ENCODE results near the gene UBC. TPM values are rescaled to one million over a fixed set of nuclear protein-coding genes. Genes with fewer than 3 reads are reported as not detected.

Gene UBC
- total RNA-seq, 2 experiments from 2014 or later = 963 to 1,010 TPM

DNA sequence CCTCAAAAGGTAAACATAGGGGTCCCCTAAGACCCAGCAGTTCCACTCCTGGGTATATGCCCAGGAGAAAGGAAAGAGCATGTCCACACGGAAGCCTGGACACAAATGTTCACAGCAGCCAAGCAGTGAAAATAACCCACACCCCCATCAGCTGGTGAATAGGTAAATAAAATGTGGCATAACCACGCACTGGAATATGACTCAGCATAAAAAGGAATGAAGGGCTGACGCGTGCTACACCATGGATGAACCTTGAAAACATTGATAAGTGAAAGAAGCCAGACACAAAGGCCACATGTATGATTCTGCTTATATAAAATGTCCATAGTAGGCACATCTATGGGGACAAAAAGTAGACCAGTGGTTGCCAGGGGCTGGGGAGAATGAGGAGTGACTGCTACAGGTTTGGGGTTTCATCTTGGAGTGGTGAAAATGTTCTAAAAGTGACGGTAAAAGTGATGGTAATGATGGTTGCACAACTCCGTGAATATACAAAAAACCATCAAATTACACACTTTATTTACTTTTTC lies 47.0 kb downstream of the UBC start:
- Mint-ChIP-seq H3K36me3 (ENCODE audit: low read depth) (peaks cover 3% of the 10 kb centered on the region), H3K9me3 (no peaks in the 10 kb centered on the region), H3K4me1 (ENCODE audit: low read depth) (peaks cover 20% of the 10 kb centered on the region), H3K4me3 (no peak overlapping the region), H3K27ac (no peak overlapping the region), H3K27me3 (peaks cover 8% of the 10 kb centered on the region)
- intact Hi-C loops (cut with micrococcal nuclease) = no loop called here
- ChIA-PET CTCF (interaction anchor here (1.3 to 2.5 kb wide), 2 partner anchors 13 to 39 kb away, joined by 3 to 9 read pairs; no protein-coding TSS in a partner anchor), POLR2A (no interaction called here)
- no peak for ATAC-seq
- TF ChIP-seq, protein P1, sequence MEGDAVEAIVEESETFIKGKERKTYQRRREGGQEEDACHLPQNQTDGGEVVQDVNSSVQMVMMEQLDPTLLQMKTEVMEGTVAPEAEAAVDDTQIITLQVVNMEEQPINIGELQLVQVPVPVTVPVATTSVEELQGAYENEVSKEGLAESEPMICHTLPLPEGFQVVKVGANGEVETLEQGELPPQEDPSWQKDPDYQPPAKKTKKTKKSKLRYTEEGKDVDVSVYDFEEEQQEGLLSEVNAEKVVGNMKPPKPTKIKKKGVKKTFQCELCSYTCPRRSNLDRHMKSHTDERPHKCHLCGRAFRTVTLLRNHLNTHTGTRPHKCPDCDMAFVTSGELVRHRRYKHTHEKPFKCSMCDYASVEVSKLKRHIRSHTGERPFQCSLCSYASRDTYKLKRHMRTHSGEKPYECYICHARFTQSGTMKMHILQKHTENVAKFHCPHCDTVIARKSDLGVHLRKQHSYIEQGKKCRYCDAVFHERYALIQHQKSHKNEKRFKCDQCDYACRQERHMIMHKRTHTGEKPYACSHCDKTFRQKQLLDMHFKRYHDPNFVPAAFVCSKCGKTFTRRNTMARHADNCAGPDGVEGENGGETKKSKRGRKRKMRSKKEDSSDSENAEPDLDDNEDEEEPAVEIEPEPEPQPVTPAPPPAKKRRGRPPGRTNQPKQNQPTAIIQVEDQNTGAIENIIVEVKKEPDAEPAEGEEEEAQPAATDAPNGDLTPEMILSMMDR (IDR thresholded peaks at IDR 0.05) = no peak
- no peak for DNase-seq

DNA sequence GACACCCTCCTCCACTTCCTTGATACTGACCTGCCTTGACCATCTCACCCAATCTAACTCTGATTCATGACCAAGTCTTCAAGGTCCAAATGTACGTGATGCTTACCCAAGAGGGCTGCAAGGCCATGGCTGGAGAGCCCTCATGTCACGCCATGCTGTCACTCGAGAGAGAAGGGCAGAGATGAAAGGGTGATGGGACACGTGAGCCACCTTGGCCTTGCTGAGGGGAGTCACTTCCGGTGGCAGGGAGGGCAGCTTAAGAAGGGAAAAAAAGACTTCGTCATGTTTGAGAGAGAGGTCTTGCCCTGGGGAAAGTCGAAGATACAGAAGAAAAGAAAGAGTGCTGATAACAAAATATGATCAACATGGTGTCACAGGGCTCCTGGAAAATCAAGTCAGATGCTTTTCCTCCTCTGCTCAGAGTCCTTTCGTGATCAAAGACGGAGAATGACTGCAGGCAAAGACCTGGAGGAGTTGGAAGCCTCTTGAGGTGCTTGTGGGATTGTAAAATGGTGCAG lies 47.5 kb downstream of the UBC start:
- H3K4me1 Mint-ChIP-seq (ENCODE audit: low read depth) = peaks cover 25% of the 10 kb centered on the region
- ATAC-seq (no peak), DNase-seq (no peak)
- H3K9me3 Mint-ChIP-seq = no peaks in the 10 kb centered on the region
- POLR2A ChIA-PET = interaction anchor here (1.3 kb wide), 1 partner anchor 47 kb away, joined by 6 read pairs; the partner anchor contains the start of gene UBC
- H3K36me3 Mint-ChIP-seq (ENCODE audit: low read depth) = peaks cover 6% of the 10 kb centered on the region
- H3K4me3 Mint-ChIP-seq = no peak overlapping the region
- intact Hi-C loops (cut with micrococcal nuclease) = no loop called here
- H3K27me3 Mint-ChIP-seq = peaks cover 8% of the 10 kb centered on the region
- H3K27ac Mint-ChIP-seq = no peak overlapping the region
- TF ChIP-seq, protein P1 (IDR thresholded peaks at IDR 0.05) = no peak
- CTCF ChIA-PET = interaction anchor here (1.1 to 1.3 kb wide), 3 partner anchors 11 to 73 kb away, joined by 3 read pairs; no protein-coding TSS in a partner anchor

DNA sequence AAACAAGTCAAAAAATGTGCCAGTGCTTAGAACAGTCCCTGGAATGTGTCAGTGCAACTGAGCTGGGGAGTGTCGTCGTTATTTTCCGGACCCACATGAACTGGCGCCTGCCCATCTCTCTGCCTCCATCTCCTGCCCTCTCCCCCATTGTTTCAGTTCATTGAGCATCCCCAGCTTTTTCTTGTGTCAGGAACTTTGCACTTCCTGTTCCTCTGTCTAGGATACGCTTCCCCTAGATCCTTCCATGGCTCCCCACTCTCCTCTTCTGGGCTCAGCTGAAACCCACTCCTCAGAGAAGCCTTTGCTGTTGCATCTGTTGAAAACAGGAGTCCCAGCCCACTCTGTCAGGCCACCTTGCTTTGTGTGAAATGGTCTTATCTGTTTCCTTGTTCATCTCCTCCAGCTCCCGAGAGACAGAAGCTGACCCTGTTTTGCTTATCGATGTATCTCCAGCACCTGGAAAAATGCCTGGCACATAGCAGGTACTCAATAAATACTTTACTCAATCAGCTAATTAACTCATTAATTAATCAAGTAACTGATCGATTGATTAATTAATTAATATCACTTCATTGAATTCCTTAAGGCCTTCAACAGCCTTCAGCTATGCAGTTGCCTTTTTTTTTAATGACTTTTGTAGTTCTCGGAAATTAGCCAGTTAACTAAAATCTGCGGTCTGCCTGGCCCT lies 48.1 kb downstream of the UBC start:
- Mint-ChIP-seq H3K4me3 (no peak overlapping the region), H3K36me3 (ENCODE audit: low read depth) (peaks cover 12% of the 10 kb centered on the region), H3K4me1 (ENCODE audit: low read depth) (peaks cover 30% of the 10 kb centered on the region), H3K27me3 (peaks cover 8% of the 10 kb centered on the region), H3K9me3 (no peaks in the 10 kb centered on the region), H3K27ac (no peak overlapping the region)
- no peak for DNase-seq
- intact Hi-C loops (cut with micrococcal nuclease) = no loop called here
- TF ChIP-seq, protein P1 (IDR thresholded peaks at IDR 0.05) = no peak
- CTCF ChIA-PET = interaction anchor here (0.9 to 1.3 kb wide), 5 partner anchors 11 to 74 kb away, joined by 3 read pairs; no protein-coding TSS in a partner anchor
- POLR2A ChIA-PET = interaction anchor here (1.3 kb wide), 1 partner anchor 48 kb away, joined by 6 read pairs; the partner anchor contains the start of gene UBC
- ATAC-seq = no peak

DNA sequence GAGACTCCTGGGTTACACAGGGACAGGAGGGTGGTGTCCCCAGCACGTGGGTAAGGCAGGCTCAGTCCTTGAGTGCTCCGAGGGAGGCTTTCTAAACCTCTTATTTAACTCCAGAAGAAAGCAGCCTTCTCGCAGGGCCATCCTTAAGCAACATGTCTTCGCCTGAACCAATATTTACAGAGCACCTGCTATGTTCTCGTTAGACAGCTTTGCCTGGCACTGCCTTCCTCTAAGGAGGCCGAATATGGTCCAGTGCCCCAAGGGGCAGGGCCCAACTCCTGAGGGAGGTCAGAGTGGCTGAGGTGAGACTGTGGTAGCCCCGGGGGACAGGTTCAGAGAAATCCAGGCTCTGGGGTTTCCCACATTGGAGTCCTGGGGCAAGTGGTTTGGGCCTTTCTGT lies 48.7 kb downstream of the UBC start:
- POLR2A ChIA-PET = interaction anchor here (1.3 kb wide), 1 partner anchor 48 kb away, joined by 6 read pairs; the partner anchor contains the start of gene UBC
- CTCF ChIA-PET = interaction anchor here (0.9 to 1.2 kb wide), 4 partner anchors 10 to 75 kb away, joined by 3 read pairs; no protein-coding TSS in a partner anchor
- Mint-ChIP-seq H3K27ac (no peak overlapping the region), H3K36me3 (ENCODE audit: low read depth) (peaks cover 12% of the 10 kb centered on the region), H3K9me3 (no peaks in the 10 kb centered on the region), H3K27me3 (peaks cover 8% of the 10 kb centered on the region), H3K4me3 (no peak overlapping the region), H3K4me1 (ENCODE audit: low read depth) (peaks cover 30% of the 10 kb centered on the region)
- DNase-seq = no peak
- intact Hi-C loops (cut with micrococcal nuclease) = no loop called here
- no peak for ATAC-seq
- TF ChIP-seq, protein P1 (IDR thresholded peaks at IDR 0.05) = no peak
